ENCODE measurements around the gene KRTAP2-1. TPM values are rescaled to one million over a fixed set of nuclear protein-coding genes. Genes with fewer than 3 reads are reported as not detected.

The KRTAP2-1 gene
- total RNA-seq, 6 donors from 2014 or later = not detected

- Histone ChIP-seq H3K36me3 (no peaks in the 10 kb centered on the region), H3K9me3 (no peaks in the 10 kb centered on the region), H3K27me3 (no peaks in the 10 kb centered on the region), H3K27ac (no peak overlapping the region), H3K4me3 (no peak overlapping the region), H3K4me1 (no peaks in the 10 kb centered on the region)
- no peak for DNase-seq
- 38 to 46% methylated on average over 1 of the region's 1 CpG for WGBS, 2 donors
- no peak for ATAC-seq (ENCODE audit: low FRiP score in 2 of 2)
- TF ChIP-seq EP300 (IDR thresholded peaks at IDR 0.05) = no peak
- TF ChIP-seq, protein P1, sequence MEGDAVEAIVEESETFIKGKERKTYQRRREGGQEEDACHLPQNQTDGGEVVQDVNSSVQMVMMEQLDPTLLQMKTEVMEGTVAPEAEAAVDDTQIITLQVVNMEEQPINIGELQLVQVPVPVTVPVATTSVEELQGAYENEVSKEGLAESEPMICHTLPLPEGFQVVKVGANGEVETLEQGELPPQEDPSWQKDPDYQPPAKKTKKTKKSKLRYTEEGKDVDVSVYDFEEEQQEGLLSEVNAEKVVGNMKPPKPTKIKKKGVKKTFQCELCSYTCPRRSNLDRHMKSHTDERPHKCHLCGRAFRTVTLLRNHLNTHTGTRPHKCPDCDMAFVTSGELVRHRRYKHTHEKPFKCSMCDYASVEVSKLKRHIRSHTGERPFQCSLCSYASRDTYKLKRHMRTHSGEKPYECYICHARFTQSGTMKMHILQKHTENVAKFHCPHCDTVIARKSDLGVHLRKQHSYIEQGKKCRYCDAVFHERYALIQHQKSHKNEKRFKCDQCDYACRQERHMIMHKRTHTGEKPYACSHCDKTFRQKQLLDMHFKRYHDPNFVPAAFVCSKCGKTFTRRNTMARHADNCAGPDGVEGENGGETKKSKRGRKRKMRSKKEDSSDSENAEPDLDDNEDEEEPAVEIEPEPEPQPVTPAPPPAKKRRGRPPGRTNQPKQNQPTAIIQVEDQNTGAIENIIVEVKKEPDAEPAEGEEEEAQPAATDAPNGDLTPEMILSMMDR (IDR thresholded peaks at IDR 0.05) = no peak
- TF ChIP-seq POLR2A (IDR thresholded peaks at IDR 0.05) = no peak
These were observed 33.5 kb downstream of the KRTAP2-1 start for GRCh38 chr17:41013606-41014005.

GRCh38 chr17:41013181-41013580, 33.9 kb downstream of the KRTAP2-1 start:
- WGBS, 2 donors = 83 to 90% methylated on average over 3 of the region's 3 CpGs
- Histone ChIP-seq H3K4me3 (no peak overlapping the region), H3K27ac (no peak overlapping the region), H3K9me3 (no peaks in the 10 kb centered on the region), H3K27me3 (no peaks in the 10 kb centered on the region), H3K36me3 (no peaks in the 10 kb centered on the region), H3K4me1 (no peaks in the 10 kb centered on the region)
- no peak for DNase-seq
- TF ChIP-seq POLR2AphosphoS5 (IDR thresholded peaks at IDR 0.05) (no peak), EP300 (IDR thresholded peaks at IDR 0.05) (no peak), POLR2A (IDR thresholded peaks at IDR 0.05) (no peak)
- TF ChIP-seq, protein P1 (IDR thresholded peaks at IDR 0.05) = no peak
- ATAC-seq (ENCODE audit: low FRiP score in 2 of 2) = no peak

DNA sequence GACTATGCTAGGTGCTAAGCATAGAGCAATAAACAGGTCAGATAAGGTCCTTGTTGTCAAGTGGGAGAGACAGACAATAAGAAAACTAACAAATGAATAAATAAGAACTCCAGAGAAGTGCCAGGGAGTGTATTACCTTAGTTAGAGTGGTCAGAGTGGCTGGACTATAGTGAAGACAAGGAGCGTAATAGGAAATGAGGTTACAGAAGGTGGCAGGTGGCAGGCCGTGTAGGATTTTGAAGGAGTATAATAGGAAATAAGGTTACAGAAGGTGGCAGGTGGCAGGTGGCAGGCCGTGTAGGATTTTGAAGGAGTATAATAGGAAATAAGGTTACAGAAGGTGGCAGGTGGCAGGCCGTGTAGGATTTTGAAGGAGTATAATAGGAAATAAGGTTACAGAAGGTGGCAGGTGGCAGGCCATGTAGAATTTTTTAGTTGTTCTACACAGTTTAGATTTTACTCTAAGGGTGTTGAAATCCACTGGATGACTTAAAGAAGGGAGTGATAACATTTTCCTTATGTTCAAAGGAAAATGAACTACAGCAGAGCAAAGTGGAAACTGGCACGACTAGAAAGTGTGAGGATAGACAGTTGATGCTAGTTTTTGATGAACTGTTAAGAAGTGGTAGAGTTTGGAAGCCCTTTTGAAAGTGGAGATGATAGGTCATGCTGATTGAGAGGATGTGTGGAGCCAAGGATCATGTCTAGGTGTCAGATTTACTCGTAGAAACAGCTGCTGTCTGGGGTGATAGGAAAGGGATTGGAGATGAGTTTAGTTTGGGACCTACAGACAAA, 34.6 kb downstream of the KRTAP2-1 start:
- H3K4me1 ChIP-seq = no peaks in the 10 kb centered on the region
- H3K9me3 ChIP-seq = no peaks in the 10 kb centered on the region
- H3K4me3 ChIP-seq = no peak overlapping the region
- TF ChIP-seq, protein P1 (IDR thresholded peaks at IDR 0.05) = no peak
- no peak for TF ChIP-seq POLR2AphosphoS5 (IDR thresholded peaks at IDR 0.05)
- no peak for TF ChIP-seq EP300 (IDR thresholded peaks at IDR 0.05)
- TF ChIP-seq POLR2A (IDR thresholded peaks at IDR 0.05) = no peak
- ATAC-seq (ENCODE audit: low FRiP score in 2 of 2) (no peak), DNase-seq (no peak)
- no peaks in the 10 kb centered on the region for H3K27me3 ChIP-seq
- H3K36me3 ChIP-seq = no peaks in the 10 kb centered on the region
- H3K27ac ChIP-seq = no peak overlapping the region
- WGBS, 2 donors = 64 to 65% methylated on average over 6 of the region's 6 CpGs

DNA sequence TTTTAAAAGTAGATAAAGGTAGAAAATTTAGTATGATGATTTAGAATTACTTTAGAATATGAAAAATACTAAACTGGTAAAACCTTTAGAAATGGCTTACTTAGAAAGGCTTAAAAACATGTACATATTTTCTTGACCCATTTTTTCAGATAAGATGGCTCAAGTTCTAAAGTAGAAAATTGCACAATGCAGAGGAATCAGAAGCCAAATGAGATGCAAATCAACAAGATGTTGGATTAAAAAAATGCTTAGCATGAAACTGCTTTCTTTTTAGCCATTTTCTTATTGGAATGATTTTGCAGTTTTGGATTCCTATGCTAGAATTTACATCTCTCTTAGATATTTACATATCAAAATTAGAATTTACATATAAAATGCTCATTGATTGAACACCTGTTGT, 36.7 kb downstream of the KRTAP2-1 start:
- no peak for TF ChIP-seq POLR2AphosphoS5 (IDR thresholded peaks at IDR 0.05)
- TF ChIP-seq POLR2A (IDR thresholded peaks at IDR 0.05) = no peak
- TF ChIP-seq EP300 (IDR thresholded peaks at IDR 0.05) = no peak
- TF ChIP-seq, protein P1 (IDR thresholded peaks at IDR 0.05) = no peak
- no peaks in the 10 kb centered on the region for H3K27me3 ChIP-seq
- DNase-seq (no peak), ATAC-seq (ENCODE audit: low FRiP score in 2 of 2) (no peak)
- no peak overlapping the region for H3K4me3 ChIP-seq
- no peaks in the 10 kb centered on the region for H3K9me3 ChIP-seq
- H3K27ac ChIP-seq = no peak overlapping the region
- H3K4me1 ChIP-seq = no peaks in the 10 kb centered on the region
- H3K36me3 ChIP-seq = no peaks in the 10 kb centered on the region

DNA sequence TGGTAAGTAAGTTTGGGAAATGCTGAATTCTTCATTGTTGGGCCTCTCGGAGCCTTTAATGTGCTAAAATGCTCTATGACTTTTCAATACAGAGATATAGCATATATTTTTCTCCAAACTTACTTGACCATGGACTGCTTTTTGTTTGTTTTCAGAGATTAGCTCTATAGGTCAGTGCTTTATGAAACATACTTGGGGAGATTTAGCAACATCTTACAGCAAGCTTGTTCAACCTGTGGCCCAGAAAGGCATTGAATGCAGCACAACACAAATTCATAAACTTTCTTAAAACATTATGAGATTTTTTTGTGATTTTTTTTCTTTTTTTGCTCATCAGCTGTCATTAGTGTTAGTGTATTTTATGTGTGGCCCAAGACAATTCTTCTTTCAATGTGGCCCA, 37.2 kb downstream of the KRTAP2-1 start:
- no peaks in the 10 kb centered on the region for H3K27me3 ChIP-seq
- DNase-seq (no peak), ATAC-seq (ENCODE audit: low FRiP score in 2 of 2) (no peak)
- TF ChIP-seq, protein P1 (IDR thresholded peaks at IDR 0.05) = no peak
- TF ChIP-seq POLR2AphosphoS5 (IDR thresholded peaks at IDR 0.05) = no peak
- no peak for TF ChIP-seq EP300 (IDR thresholded peaks at IDR 0.05)
- TF ChIP-seq POLR2A (IDR thresholded peaks at IDR 0.05) = no peak
- no peaks in the 10 kb centered on the region for H3K4me1 ChIP-seq
- 83 to 95% methylated on average over 1 of the region's 1 CpG for WGBS, 2 donors
- no peaks in the 10 kb centered on the region for H3K36me3 ChIP-seq
- H3K27ac ChIP-seq = no peak overlapping the region
- no peak overlapping the region for H3K4me3 ChIP-seq
- H3K9me3 ChIP-seq = no peaks in the 10 kb centered on the region
